IPS-NIHi7 (cell line): ENCODE data around the gene CDK5R1.

ENCODE experiments used
- DNase-seq: peaks from one replicate; pipeline ENCODE4 v3.0.0; 2012; ENCODE audit warnings: mixed read lengths; ENCODE audit errors: extremely low spot score

CDK5R1 gene

DNA sequence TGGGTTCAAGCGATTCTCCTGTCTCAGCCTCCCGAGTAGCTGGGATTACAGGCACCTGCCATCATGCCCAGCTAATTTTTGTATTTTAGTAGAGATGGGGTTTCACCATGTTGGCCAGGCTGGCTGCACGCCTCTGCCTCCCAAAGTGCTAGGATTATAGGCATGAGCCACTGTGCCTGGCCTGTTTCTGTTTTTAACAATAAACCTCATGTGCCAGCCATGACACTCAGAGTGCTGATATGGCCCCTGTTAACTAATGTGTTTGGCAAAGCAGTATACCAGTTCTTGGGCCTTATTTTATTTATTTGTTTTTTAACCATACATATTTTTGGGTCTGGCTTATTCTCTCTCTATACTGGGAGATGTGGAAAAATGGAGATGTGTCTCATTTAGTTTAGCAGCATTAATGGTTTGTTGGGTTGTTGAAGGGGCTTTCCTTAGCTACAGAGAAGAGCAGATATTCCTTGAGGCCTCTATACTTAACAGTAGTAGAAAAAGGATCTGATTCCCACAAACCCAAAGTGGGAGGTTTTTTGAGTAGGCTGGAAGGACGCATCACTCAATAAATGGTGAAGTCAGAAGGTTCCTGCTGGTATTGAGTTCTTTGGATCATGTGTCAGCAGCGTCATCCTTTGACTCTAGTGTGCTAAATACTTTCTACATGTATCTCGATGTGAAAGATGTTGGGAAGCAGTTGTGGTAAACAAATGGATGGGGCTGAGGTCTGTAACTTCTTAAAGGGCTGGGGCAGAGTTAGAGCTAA lies 16.2 kb upstream of the CDK5R1 start:
- DNase-seq = no peak

DNA sequence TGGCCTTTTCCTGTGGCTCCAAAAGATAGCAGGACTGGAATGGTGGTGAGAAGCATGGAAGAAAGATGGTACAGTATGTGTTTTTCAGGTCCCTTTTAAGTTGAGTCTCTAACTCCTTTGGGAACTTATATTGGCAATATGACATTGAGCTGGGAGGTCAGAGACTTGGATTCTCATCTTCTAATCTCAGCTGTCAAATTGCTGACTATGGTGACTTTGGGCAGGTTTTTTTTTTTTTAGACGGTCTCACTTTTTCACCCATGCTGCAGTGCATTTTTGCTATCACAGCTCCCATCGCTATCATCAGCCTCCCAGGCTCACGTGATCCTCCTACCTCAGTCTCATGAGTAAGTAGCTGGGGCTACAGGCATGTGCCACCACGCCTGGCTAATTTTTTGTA lies 15.1 kb upstream of the CDK5R1 start:
- DNase-seq = no peak

DNA sequence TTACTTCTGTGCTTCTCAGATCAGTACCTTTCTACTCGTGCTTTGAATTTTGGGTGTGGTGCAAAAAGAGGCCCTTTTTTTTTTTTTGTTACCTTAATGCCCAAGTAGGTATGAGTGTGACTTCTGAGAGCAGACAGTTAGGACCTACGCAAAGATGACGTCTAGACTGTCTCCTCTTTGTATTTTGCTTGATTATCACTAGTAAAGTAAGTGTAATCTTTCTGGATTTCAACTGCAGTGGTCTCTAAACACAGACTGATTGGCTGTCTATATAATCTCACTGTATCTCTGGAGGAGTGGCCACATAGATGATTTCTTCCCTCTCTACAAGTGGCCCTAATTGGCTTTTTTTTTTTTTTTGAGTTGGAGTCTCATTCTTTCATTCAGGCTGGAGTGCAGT lies 11.5 kb upstream of the CDK5R1 start:
- no peak for DNase-seq

DNA sequence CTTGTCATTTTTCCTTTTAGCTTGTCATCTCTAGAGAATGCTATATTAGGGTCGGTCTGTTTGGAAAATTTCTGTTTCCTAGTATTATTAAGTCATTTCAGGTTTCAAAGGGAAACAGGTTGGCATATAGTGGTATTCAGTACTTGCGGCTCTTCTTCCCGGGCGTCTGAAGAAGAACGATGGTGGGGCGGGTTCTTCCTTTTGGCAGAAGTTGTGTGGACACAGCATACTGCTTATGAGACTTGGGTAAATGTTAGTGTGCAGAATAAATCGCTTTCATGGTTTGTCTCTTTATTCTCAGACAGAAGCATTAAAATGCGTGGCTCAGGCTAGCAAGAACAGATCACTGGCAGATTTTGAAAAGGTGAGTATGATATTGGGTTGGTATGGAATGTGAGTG lies 9.6 kb upstream of the CDK5R1 start:
- DNase-seq = no peak

DNA sequence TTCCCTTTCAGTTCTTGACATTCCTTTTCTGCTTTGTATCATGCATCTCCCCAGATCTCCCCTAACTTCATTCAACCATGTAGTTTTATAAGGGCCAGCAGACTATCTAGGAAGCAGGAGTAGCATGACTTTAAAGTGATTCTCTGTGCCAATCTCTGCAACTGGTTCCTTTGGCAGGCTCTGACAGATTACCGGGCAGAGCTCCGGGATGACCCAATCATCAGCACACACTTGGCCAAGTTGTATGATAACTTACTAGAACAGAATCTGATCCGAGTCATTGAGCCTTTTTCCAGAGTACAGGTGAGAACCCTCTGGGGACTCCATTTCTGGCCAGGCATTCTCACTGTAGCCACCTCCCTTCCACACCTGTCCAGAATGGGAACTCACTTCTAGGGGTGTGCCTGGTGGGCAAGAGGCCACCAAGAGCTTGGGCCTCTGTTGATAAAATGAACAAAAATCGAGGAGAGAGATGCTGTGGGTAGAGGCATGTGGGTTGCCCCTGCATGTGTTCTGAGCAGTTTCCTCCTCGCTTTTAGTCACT lies 7.6 kb upstream of the CDK5R1 start:
- no peak for DNase-seq

DNA sequence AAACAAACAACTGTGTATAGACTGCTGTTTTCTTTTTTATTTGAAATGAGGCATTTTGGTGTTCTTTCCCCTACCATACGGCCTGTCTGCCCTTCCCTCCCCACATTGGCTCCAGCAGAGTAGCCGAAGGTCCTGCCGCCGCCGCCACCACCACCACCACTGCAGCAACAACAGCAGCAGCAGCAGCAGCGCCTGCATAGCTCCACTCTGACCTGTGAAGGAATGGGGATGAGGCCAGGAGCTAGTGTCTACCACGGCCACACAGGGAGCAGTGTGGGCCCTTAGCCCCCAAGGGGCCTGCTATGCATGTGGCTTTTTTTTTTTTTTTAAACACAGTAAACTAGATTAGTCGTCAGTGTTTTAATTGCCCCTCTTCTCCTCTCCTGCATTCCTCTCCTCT lies 5.6 kb upstream of the CDK5R1 start:
- no peak for DNase-seq

DNA sequence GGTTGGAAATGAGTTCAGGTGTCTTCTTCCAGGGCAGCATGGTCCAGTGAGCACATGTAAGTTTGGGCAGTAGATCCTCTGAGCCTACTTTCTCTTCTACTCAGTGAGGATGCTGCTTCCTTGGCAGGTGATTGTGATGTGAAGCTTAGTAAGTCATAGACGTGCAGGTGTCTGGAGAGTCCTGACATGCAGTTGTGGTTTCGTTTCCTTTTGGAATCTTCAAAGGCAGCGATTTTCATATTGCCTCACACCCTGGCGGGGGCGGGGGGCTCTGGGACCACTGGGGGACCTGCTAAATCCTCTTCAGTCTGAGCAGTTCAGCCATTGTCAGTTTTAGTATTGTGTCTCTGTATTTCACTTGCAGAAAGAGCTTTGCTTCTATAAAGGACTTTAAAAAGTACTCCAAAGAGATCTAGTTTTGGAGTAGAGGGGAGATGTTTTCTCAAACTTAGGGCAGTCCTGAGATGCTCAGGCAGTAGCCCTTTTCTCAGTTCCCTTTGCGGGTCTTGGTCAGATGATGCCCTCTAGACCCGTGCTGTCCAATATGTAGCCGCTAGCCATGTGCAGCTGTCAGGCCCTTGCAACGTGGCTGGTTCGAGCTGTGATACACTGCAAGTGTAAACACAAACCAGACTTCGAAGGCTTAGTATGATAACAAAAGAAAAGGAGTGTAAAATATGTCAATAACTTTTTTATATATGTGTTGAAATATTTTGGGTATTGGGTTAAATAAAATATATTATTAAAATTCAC lies 4.0 kb upstream of the CDK5R1 start:
- DNase-seq = no peak

DNA sequence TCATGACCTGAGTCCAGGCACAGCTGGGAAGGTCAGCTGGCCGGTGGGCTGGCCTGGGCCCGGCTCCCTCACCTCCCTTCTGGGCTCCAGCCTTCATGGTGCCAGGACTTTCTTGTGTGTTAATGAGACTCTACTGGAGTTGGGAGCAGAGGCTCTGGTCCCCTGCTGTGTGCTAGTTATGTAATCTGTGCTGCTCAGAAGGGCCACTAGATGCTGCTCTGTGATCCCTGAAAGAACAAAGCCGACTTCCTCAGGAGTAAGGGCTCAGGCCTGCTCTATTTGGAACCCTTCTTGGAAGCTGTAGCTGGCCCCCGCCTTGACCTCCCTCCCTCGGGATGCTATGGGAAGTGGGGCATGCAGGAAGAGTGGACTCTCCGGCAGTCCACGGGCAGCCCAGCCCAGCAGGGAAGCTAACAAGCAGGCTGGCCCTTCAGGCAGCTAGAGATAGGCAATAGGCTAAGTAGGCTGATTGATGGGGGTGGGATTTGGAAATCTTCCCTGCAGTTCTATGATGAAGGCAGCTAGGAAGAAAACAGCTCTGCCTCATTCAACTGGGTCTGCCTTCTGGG lies 3.3 kb upstream of the CDK5R1 start:
- DNase-seq = peak; percentile 82

DNA sequence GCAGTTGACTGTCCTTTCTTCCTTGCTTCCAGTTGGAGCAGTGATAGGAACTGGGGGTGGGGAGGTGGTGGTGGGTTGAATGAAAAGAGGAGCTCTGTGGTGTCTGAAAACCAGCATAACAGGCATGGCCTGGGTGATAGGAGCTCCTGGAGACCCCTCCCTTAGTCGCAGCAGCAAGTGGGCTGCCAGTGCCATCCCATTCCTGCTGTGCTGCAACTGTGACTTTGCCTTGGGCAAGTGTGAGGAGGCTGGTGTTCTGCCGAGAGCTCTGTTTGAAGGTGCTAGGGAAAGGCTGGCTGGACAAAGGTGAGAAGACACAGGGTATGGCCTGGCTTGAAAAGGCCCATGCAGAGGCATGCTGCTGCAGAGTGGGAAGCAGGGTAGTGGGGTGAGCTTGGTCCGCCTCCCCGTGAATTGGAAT lies 2.7 kb upstream of the CDK5R1 start:
- no peak for DNase-seq

DNA sequence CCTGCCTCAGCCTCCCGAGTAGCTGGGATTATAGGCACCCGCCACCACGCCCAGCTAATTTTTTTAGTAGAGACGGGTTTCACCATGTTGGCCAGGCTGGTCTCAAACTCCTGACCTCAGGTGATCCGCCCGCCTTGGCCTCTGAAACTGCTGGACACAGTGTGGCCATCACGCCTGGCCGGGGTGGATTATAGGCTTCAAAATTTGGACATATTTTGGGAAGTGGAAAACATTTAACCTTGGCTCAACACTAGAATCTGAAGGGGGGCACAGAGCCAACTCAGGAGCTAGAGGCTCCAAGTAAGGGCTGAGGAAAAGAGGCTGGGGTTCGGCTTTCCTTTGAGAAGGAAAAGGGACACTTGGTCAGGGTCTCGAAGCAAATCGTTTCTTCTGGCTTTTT lies 2.2 kb upstream of the CDK5R1 start:
- DNase-seq = no peak

DNA sequence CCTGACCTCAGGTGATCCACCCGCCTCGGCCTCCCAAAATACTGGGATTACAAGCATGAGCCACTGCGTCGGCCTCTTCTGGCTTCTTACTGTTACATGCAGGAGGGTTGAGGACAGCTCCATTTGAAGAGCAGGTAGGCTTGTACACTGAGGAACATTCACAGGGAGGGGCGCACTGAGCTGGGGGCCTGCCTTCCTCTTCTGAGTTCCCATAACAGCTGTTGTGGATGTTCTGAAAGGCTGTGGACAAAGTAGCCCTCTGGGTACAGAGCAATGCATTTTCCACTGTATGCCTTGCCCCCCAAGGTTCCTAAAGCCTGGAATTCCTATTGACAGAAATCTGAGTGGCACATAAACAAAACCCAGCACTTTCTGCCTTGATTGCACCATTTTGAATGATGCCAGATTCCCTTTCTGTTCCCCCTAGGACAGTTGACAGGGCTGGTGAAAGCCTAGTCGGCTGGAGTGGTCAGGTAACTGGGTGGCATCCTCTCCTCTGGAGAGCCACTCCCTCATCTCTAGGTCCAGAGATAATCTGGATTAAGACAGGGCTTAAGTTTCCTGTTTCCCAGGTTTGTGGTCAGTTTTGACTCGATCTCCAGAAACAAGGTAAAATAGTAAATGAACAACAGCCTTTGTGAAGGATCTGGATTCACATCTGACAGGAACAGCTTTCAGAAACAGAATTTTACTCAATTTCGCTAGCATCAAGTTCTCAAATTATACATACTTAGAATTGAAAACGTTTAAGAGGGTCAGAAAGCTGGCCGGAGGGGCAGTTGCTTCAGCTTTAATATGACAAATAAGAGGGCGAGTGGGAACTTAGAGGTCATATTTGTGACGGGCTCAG lies 1.3 kb upstream of the CDK5R1 start:
- DNase-seq = no peak

DNA sequence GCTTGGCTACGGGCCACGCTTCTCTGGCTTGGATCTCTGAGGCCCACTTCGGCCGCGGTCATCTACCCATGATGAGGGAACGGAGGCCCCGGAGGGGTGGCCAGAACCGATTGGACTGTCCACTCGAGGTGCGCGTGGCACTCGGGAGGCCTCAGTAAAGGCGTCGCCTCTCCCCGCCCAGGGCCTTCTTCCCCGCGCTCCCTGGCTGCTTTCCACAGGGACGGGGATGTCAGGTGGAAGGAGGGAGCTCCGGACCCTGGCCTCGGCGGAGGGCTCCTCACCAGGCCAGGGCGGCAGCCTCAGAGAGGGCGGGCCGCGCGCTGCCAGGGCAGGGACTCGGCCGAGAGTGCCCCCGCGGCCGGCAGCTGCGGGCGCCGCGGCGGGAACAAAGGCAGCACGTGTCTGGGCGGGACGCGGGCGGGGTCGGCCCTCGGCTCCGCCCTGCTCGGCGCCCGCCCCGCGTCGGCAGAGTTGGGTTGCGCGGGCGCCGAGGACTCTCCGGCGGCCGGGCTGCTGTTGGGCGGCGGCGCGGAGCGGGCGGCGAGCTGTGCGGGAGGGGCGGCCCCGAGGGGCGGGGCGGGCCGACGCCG lies 587 bp upstream of the CDK5R1 start:
- DNase-seq = peak; percentile 87

DNA sequence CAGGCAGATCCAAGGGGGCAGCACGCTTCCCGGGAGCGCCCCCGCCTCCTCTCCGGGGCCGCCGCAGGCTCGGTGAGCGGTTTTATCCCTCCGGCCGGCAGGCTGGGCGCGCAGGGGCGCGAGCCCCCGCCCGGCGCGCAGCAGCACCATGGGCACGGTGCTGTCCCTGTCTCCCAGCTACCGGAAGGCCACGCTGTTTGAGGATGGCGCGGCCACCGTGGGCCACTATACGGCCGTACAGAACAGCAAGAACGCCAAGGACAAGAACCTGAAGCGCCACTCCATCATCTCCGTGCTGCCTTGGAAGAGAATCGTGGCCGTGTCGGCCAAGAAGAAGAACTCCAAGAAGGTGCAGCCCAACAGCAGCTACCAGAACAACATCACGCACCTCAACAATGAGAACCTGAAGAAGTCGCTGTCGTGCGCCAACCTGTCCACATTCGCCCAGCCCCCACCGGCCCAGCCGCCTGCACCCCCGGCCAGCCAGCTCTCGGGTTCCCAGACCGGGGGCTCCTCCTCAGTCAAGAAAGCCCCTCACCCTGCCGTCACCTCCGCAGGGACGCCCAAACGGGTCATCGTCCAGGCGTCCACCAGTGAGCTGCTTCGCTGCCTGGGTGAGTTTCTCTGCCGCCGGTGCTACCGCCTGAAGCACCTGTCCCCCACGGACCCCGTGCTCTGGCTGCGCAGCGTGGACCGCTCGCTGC lies 832 bp downstream of the CDK5R1 start:
- DNase-seq = peak; percentile 41

DNA sequence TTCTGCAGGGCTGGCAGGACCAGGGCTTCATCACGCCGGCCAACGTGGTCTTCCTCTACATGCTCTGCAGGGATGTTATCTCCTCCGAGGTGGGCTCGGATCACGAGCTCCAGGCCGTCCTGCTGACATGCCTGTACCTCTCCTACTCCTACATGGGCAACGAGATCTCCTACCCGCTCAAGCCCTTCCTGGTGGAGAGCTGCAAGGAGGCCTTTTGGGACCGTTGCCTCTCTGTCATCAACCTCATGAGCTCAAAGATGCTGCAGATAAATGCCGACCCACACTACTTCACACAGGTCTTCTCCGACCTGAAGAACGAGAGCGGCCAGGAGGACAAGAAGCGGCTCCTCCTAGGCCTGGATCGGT lies 1.4 kb downstream of the CDK5R1 start:
- no peak for DNase-seq

DNA sequence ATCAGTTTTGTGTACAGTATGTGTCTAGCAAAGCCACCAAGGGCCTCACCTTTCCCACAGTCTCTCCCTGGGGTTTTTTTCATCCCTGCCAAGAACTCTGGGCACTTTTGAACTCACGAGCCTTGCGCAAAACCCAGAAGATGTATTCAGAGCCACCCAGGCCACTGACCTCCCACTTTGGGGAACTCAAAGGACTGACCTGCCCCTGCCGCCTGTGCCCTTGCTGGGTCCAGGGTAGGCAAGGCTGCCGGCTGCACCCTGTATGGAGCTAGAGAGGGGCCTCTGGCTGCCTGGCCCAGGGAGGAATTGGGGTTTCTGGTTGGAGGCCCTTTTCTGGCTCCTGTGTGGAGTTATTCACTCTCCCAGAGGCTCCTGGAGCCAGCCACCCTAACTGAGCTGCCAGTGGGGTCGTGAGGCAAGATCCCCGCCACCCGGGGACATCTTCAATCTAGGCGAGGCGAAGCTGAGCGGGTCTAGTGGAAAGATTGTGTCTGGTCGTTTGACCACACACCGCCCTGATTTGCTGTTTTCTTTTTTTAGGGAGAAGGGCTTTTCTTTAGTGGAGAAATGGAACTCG lies 1.9 kb downstream of the CDK5R1 start:
- no peak for DNase-seq

DNA sequence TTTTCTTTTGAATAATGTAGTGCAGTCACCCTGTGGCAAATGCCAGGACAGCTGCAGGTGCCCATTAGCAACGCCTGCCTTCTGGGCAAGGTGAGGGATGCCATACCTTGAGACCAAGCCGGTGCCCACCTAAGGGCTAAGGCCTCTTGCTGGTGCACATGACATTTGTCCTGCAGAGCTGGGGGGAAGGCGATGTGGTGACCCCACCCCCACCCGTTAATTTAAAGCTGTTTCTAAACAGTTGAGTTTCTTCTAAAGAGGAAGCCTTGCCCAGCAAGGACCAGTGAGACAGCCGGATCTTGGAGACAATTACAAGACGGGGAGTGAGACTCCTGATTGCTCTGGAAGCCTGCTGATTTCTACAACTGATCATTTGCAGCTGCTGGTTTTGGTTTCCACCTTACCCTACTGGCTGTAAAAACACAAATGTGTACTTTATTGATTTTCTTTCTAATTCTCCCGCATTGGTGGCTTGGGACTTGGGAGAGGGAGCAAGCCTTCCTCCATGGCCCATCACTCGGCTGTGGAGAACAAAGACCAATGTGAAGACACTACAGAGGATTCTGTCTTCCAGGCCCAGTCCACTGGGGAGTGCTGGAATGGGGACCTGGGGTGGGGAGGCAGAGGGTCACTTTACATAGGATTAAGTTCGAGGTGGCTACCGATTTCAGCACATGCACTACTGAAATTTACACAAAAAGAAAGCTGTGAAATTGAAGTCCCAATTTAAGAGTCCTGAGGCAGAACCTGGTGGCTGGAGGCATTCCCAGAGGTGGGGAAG lies 2.7 kb downstream of the CDK5R1 start:
- no peak for DNase-seq

DNA sequence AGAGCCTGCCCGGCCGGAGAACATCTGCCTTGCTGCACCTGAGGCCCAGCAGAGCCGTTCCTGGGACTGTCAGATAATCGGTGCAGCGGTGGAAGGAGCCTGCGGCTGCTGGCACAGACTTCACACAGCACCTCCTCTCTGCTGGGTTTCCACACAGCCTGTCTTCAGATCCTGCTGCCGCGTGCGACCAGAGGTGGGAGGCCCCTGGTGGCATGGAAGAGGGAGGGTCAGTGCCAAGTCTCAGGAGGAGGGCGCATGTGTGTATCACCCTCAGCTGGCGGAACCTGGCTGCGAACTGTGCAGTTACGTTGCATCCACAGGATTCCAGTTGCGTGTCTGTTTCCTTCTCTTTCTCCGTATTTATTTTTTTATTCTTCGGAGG lies 3.3 kb downstream of the CDK5R1 start:
- no peak for DNase-seq

DNA sequence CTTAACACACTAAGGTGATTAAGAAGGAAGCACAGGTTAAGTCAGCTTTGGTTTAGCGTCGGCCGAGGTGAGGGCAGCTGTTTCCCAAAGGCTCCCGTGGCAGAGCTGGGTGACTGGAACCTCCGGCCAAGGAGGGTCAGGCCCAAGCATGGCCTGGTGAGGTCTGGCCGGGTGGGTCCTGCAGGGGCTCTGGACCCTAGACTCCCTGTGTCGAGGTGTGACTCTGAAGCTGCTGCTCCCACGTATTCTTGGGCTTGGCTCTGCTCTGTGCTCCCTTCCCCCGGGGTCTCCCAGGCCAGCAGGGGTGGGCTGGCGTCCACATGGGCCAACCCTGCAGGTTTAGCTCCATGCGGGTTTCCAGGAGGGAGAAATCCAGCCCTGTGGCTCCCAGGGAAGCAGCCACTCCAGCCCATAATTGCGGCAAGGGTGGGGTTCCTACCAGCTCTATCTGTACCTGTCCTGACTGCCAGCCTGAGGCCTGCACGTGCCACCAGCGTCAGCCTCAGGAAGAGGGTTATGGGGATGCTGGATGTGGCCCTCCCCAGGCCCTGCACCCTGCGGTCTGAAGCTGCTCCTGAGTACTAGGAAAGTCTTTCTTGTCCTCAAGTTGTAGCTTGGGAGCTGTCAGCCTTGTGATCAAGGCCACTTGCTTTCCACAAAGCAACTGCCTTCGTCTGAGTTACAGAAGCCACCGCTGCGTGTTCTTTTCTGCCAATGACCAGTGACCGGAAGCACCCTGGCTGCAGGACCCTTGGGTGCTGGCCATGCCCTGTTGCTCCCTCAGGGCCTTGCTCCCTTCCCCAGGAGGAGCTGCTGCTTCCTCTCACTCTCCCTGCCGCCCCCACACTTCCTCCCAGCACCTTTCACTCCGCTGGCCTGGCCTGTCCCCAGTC lies 4.8 kb downstream of the CDK5R1 start:
- no peak for DNase-seq

DNA sequence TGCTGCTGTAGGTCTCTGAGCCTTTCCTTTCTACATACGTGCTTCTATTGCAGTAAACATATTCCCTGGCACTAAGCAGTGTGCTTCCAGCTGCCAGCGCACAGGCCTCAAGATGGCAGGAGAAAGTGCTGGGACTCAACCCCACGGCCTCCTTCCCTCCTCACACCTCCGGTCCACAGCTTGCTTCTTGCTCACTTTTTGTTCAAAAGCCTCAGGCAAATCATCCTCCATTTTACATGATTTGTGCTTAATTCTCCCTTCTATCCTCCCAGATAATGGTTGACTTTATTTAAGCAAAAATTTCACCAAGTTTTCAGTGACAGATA lies 5.4 kb downstream of the CDK5R1 start:
- no peak for DNase-seq
